MM.1S (cell line): ENCODE results near the gene POLG2.

ENCODE experiments used
- DNase-seq: peaks from one replicate; pipeline ENCODE4 v3.0.0-alpha.2; 2015
- H2AFZ ChIP-seq: fragments of 300-600 bp; sonication (generic); 2 replicates; pipeline ENCODE4 v1.6.0; 2016; ENCODE audit warnings: antibody characterized with exemption, low read length
- H3F3A ChIP-seq: fragments of 300-600 bp; sonication (generic); 2 replicates; pipeline ENCODE4 v1.6.1; 2016; ENCODE audit warnings: mild to moderate bottlenecking, antibody characterized with exemption, low read length, moderate library complexity, mixed read lengths; ENCODE audit not compliant: insufficient read depth
- H3K27ac ChIP-seq: fragments of 300-600 bp; sonication (generic); 2 replicates; pipeline ENCODE4 v1.5.1; 2016; ENCODE audit warnings: mild to moderate bottlenecking, low read length
- H3K27me3 ChIP-seq: fragments of 300-600 bp; sonication (generic); replicated peaks from 2 replicates; pipeline ENCODE4 v1.6.0; 2016; ENCODE audit warnings: low read length; ENCODE audit not compliant: insufficient read depth
- H3K36me3 ChIP-seq: fragments of 300-600 bp; sonication (generic); replicated peaks from 2 replicates; pipeline ENCODE4 v1.6.1; 2016; ENCODE audit warnings: mild to moderate bottlenecking, low read length, mixed read lengths; ENCODE audit not compliant: insufficient read depth
- H3K4me1 ChIP-seq: fragments of 300-600 bp; sonication (generic); 2 replicates; pipeline ENCODE4 v1.6.1; 2016; ENCODE audit warnings: low read length, mixed read lengths
- H3K4me2 ChIP-seq: fragments of 300-600 bp; sonication (generic); 2 replicates; pipeline ENCODE4 v1.6.0; 2016; ENCODE audit warnings: low read depth, low read length
- H3K4me3 ChIP-seq: fragments of 300-600 bp; sonication (generic); 2 replicates; pipeline ENCODE4 v1.5.1; 2016; ENCODE audit warnings: low read length, mixed read lengths
- H3K79me2 ChIP-seq: fragments of 300-600 bp; sonication (generic); 2 replicates; pipeline ENCODE4 v1.6.1; 2016; ENCODE audit warnings: mixed run types, low read length, mixed read lengths
- H3K9ac ChIP-seq: fragments of 300-600 bp; sonication (generic); 2 replicates; pipeline ENCODE4 v1.6.1; 2016; ENCODE audit warnings: low read length, mixed read lengths
- H3K9me2 ChIP-seq: fragments of 300-600 bp; sonication (generic); replicated peaks from 2 replicates; pipeline ENCODE4 v1.6.1; 2016; ENCODE audit warnings: mild to moderate bottlenecking, low read length, mixed read lengths; ENCODE audit not compliant: insufficient read depth
- H3K9me3 ChIP-seq: fragments of 300-600 bp; sonication (generic); replicated peaks from 2 replicates; pipeline ENCODE4 v1.6.1; 2016; ENCODE audit warnings: mild to moderate bottlenecking, low read length, mixed read lengths; ENCODE audit not compliant: insufficient read depth
- H4K20me1 ChIP-seq: fragments of 300-600 bp; sonication (generic); 2 replicates; pipeline ENCODE4 v1.6.1; 2016; ENCODE audit warnings: mild to moderate bottlenecking, low read length, moderate library complexity, mixed read lengths; ENCODE audit not compliant: insufficient read depth
- EZH2 ChIP-seq: fragments of 300-600 bp; sonication (generic); optimal IDR thresholded peaks from 2 replicates; pipeline ENCODE3; 2017; ENCODE audit warnings: low read depth, mild to moderate bottlenecking, antibody characterized with exemption, low read length, mixed read lengths
- EZH2phosphoT487 ChIP-seq: fragments of 300-600 bp; sonication (generic); IDR thresholded peaks from 2 replicates; pipeline ENCODE4 v1.6.1; 2018; ENCODE audit warnings: antibody characterized with exemption, low read length
- TF ChIP-seq, protein P1 (sequence below): fragments of 300-600 bp; sonication (generic); IDR thresholded peaks from 2 replicates; pipeline ENCODE4 v1.5.1; 2016; ENCODE audit warnings: antibody characterized with exemption, low read length, mixed read lengths

Gene POLG2

DNA sequence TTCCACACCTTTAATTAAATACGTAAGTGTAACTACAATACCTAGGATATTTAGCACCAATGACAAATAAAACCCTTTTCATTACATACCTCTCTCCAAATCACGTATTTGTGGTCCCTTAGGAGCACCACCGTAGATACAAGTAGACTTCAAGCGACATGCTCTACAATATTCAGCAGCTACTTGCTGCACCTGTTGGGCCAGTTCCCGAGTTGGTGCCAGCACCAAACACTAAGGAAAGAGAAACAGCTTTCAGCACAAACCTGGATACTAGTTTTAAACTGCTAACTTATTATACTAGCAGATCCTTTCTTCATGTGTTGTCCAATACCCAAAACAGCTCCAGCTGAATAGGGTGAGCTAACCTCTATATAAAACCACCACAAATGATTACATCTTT lies 6.5 kb upstream of the POLG2 start:
- Histone ChIP-seq H3K9me3 (no peaks in the 10 kb centered on the region), H3K4me3 (no peak overlapping the region), H3F3A (peaks cover 70% of the 10 kb centered on the region), H3K4me1 (peaks cover 47% of the 10 kb centered on the region), H2AFZ (no peak overlapping the region), H3K79me2 (peaks cover 82% of the 10 kb centered on the region), H3K36me3 (peaks cover 45% of the 10 kb centered on the region), H3K9me2 (no peaks in the 10 kb centered on the region), H4K20me1 (peaks cover 48% of the 10 kb centered on the region), H3K9ac (no peak overlapping the region), H3K27me3 (no peaks in the 10 kb centered on the region), H3K27ac (no peak overlapping the region), H3K4me2 (no peak overlapping the region)
- no peak for DNase-seq
- TF ChIP-seq, protein P1, sequence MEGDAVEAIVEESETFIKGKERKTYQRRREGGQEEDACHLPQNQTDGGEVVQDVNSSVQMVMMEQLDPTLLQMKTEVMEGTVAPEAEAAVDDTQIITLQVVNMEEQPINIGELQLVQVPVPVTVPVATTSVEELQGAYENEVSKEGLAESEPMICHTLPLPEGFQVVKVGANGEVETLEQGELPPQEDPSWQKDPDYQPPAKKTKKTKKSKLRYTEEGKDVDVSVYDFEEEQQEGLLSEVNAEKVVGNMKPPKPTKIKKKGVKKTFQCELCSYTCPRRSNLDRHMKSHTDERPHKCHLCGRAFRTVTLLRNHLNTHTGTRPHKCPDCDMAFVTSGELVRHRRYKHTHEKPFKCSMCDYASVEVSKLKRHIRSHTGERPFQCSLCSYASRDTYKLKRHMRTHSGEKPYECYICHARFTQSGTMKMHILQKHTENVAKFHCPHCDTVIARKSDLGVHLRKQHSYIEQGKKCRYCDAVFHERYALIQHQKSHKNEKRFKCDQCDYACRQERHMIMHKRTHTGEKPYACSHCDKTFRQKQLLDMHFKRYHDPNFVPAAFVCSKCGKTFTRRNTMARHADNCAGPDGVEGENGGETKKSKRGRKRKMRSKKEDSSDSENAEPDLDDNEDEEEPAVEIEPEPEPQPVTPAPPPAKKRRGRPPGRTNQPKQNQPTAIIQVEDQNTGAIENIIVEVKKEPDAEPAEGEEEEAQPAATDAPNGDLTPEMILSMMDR, result no peak
- TF ChIP-seq EZH2, result no peak
- TF ChIP-seq EZH2phosphoT487, result no peak

DNA sequence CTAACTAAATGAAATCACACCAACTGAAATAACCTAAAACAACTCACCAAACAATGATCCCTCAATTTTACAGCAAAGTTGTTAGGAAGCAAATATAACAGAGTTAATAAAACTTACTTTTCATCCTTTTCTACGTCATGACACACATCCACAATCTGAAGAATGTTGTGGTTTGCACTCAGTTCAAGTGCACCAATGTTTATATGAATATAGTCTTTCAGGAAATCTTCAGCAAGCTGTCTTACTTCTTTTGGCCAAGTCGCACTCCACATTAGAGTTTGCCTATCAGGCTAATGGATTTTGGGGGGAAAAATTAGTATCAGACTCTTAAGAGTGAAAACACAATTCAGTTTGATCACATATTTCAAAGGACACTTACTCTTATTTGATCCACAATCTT lies 6.0 kb upstream of the POLG2 start:
- Histone ChIP-seq H3K4me3 (no peak overlapping the region), H4K20me1 (peaks cover 48% of the 10 kb centered on the region), H3K36me3 (peaks cover 45% of the 10 kb centered on the region), H3K27me3 (no peaks in the 10 kb centered on the region), H3K27ac (no peak overlapping the region), H3K9ac (no peak overlapping the region), H3K9me3 (no peaks in the 10 kb centered on the region), H3F3A (peaks cover 75% of the 10 kb centered on the region), H3K9me2 (no peaks in the 10 kb centered on the region), H2AFZ (no peak overlapping the region), H3K4me1 (peaks cover 47% of the 10 kb centered on the region), H3K4me2 (no peak overlapping the region), H3K79me2 (peaks cover 76% of the 10 kb centered on the region)
- no peak for DNase-seq
- TF ChIP-seq EZH2phosphoT487, result no peak
- TF ChIP-seq EZH2, result no peak
- TF ChIP-seq, protein P1, result no peak

DNA sequence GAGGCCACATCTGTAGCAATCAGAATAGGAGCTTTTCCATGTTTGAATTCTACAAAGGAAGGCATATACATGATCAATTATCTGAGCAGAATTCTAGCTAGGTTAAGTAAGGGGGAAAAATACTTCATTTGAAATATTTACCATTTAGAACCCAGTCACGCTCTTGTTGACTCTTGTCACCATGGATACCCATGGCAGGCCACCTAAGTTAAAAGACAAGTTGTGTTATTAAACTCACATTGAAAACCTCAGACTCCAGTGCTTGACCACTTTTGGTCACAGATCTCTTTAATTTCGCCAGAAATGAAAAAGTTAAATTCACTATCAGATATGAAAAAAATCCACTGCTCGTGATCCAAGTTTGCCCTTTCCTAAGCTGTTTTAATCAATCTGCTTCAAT lies 5.2 kb upstream of the POLG2 start:
- Histone ChIP-seq H3K36me3 (peaks cover 45% of the 10 kb centered on the region), H3K9ac (no peak overlapping the region), H3K27ac (no peak overlapping the region), H4K20me1 (peaks cover 48% of the 10 kb centered on the region), H2AFZ (no peak overlapping the region), H3F3A (peaks cover 80% of the 10 kb centered on the region), H3K4me3 (no peak overlapping the region), H3K4me2 (no peak overlapping the region), H3K27me3 (no peaks in the 10 kb centered on the region), H3K79me2 (peaks cover 68% of the 10 kb centered on the region), H3K9me2 (no peaks in the 10 kb centered on the region), H3K9me3 (no peaks in the 10 kb centered on the region), H3K4me1 (peaks cover 50% of the 10 kb centered on the region)
- TF ChIP-seq, protein P1, result no peak
- TF ChIP-seq EZH2 (no peak), EZH2phosphoT487 (no peak)
- DNase-seq, result no peak
